T-helper 2 cell (primary cell): ENCODE results near the gene RABGAP1L.

Experiments used
- DNase-seq, 5 experiments: peaks; one replicate each; pipeline versions ENCODE4 v3.0.0 to v3.0.0-alpha.2; 2012 to 2022

Gene RABGAP1L

GRCh38 chr1:174723816-174724215 lies 564.5 kb downstream of the RABGAP1L start:
- DNase-seq, result no peak

GRCh38 chr1:174724219-174724618 lies 564.9 kb downstream of the RABGAP1L start:
- DNase-seq, result no peak

DNA sequence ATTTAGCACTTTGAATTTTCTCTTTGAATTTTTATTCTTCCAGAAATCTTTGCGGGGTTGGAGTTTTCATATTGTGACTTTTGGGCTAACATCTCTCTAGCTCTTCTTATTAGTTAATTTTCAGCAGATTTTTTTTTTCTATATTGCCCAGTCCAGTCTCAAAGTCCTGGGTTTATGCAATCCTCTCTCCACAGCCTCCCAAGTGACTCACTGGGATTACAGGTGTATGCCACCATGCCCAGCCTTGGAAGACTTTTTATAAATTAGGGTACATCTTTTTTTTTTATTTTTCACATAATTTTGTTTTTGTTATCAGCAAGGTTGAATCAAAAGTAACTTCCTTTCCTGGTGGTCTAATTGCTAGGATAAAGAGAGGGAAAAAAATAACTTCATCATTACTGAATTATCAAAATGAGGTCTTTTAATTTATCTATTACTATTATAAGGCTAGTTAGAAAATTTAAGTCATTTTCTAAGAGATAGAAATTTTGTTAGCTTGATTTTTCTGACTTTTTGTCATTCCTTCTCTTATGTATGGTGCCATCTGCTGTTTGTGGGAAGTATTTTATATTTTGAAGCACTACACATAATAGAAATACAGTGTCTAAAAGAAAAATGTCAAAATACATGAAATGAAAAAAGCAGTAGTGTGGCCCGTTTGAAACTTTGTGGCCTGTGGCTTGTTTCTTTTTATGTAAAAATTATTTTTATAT lies 567.0 kb downstream of the RABGAP1L start:
- DNase-seq, result peak in 1 of 5 experiments; percentile 30

DNA sequence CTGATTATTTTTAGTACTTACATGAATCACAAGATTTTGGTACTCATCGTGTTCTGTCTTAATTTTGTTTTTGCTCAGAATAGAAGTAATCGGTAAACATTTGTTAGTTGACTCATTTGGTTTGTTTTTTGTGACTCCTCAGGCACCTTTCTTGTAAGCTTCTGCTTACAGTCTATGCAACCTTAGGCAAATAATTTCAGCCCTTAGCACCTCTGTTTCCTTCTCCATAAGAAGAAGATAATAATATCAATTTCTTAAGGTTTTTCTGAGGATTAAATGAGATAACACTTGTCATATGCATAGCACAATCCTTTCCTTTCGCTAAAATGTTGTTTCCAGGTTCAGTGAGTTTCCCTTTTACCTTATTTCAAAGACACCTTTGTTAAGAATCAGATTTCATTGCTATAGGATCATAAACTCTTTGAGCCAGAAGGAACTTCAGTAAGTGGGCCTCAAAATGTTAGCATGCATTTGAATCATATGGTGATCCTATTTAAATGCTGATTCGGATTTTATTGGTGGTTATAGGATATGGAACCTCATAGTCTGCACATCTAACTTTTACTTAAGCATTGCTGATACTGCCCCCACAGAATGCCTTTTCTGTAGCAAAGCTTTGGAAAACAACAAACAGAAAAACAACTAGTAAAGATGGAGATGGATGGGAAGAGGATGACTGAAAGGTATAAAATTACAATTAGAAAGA lies 567.7 kb downstream of the RABGAP1L start:
- DNase-seq, result peak in 1 of 5 experiments; percentile 21

- DNase-seq, result no peak
Observed at GRCh38 chr1:174734270-174734669, 575.0 kb downstream of the RABGAP1L start.

DNA sequence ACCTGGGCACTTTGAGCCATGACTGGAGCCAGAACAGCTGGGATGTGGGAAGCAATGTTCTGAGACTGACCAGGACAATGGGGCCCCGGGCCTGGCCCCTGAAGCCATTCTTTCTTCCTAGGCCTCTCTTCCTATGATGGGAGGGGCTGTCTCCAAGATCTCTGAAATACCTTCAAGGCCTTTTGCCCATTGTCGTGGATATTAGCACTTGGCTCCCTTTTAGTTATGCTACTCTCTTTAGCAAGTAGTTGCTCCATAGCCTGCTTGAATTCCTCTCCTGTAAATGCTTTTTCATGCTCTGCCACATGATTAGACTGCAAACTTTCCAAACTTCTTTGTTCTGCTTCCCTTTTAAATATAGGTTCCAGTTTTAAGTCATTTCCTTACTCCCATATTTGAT lies 577.5 kb downstream of the RABGAP1L start:
- DNase-seq, result no peak

GRCh38 chr1:174740249-174740968 lies 581.1 kb downstream of the RABGAP1L start:
- DNase-seq, result no peak

GRCh38 chr1:174742805-174743653 lies 583.7 kb downstream of the RABGAP1L start:
- no peak for DNase-seq

DNA sequence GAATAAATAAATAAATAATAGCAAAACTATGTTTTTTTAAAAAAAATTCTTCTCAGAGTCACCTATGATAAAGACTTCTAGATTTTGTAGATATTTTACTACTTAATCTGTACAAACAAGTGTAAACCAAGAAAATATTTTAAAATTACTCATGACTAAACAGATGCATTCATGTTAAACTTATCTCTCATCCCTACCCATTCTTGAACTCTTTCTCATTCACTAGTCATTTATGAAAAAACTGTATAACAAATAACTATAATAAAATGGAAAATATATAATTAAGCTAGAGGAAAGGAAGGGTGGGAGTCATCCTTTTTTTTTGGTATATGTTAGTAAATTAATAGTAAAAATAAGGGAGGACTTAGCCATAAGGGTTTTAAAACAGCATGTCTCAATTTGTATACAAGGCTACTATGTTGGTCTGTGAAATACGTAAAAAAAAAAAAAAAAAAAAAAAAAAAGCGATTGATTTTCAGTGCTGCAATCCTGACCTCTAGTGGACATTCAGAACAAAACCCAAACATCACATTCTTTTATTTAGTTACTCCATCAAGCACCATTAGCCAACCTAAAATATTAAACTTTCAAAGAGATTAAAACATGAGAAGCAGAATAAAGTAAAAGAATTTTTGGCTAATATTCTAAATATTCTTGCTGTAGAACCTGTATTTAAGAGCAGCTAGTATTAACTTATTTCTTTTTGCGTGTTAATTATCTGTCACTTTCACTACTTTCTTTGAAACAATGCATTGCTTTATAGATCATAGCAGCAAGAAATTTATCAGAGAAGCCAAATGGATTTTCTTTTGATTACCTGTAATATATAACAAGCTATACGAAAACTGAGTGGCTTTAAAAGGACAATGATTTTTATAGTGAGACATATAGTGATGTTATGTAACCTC lies 584.6 kb downstream of the RABGAP1L start:
- DNase-seq, result peak in 2 of 5 experiments; percentile 21 to 54

DNA sequence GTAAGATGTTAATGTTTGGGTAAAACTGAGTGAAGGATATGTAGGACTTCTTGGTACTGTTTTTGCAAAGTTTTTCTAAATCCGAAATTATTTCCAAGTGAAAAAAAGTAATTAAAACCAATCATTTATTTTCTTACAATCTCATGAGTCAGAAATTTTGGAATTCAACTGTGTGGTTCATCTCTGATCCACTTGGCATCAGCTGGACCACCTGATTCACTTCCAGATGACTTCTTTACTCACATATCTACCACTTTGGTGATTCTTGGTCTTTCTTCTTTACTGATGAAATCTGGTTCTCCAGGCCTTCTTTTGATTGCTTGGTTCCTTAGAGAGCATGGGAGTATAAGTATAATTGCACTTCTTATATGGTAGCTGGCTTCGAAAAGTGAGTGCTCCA lies 585.6 kb downstream of the RABGAP1L start:
- DNase-seq, result no peak

DNA sequence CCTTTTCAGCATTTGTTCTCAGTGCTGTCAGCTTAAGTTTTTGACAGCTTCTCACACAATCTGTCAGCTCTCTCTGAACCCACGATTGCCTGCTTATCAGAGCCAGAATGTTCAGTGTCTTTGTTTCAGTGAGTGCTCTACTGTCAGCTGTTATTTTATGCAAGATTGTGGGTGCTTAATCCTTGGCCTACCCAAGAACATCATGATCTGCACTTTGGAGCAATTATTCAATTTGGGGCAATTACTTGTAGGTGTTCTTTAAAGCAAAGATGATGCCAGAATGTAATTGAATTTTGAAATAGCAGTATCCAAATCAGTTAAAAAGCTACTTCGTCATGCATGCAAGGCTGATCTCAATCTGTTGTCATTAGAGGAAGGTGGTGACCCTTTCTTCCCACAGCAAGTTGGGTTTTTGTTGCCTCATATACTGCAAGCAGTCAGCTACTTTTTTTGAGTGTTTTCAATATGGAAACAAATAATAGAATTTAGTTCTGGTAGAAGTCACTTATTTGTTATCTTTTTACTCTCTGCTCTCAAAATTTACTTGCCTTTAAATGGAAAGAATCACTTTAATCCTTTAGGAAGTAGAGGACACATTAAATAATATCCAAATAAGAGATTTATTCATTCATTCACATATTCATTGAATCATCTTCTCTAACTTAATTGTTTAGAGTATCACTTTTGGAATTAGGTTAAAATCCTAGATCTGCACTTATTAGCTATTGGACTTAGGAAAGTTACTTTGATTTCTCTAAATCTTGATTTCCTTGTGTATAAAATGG lies 586.9 kb downstream of the RABGAP1L start:
- DNase-seq, result no peak

DNA sequence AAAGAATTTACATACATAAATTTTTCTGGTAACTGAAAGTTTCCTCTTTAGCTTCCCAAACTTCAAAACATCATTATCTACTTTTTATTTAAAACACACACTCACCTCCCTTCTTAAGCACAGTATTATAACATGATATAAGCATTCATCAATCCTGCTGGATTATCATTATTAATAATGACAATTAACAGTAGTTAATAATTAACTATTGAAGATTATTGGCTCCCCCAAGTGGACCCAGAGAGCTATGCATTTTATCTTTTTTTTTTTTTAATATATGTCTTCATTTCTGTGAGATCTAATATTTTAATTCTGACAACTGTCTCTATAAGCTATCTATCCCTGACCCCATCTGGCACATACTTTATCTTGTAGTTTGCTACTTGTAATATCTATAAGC lies 588.3 kb downstream of the RABGAP1L start:
- DNase-seq, result no peak

GRCh38 chr1:174748586-174748985 lies 589.3 kb downstream of the RABGAP1L start:
- DNase-seq, result no peak

- peak in 1 of 5 experiments; percentile 76 for DNase-seq
Observed at GRCh38 chr1:174753131-174753530, 593.8 kb downstream of the RABGAP1L start.

DNA sequence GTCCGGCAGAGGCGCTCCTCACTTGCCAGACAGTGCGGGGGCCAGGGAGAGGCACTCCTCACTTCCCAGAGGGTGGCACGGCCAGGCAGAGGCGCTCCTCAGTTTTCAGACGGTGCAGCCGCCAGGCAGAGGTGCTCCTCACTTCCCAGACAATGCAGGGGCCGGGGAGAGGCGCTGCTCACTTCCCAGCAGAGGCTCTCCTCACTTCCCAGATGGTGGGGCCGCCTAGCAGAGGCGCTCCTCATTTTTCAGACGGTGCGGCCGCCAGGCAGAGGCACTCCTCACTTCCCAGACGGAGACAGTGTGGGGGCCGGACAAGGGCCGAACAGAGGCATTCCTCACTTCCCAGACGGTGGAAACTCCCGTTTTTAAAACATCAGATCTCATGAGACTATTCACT lies 602.0 kb downstream of the RABGAP1L start:
- no peak for DNase-seq

DNA sequence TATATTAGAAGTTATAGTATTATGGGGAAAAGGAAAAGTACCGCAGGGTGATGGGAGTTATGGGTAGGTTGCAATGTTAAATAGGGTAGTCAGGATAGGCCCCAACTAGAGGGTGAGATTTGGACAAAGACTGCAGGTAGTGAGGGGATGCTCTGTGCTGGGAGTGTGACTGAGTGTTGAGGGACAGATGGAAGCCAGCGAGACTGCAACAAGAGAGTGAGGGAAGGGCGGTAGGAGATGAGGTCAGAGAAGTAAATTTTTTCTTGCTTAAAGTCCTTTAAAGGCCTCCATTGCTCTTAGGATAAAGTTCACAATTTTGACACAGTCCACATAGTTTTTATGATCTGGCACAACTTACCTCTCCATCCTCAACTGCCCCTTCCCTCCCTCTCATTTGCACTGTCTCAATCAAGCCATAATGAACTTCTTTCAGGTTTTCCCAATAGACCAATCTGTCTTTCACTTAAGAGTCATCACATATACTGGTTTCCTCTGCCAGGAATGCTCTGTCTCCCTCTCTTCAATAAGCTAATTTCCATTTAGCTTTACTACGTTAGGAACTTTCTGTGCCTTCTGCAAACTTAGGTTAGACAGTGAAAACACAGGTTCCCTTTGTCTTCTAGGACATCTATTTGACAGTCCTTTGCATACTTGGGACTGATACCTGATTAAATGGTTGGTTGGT lies 602.7 kb downstream of the RABGAP1L start:
- no peak for DNase-seq

DNA sequence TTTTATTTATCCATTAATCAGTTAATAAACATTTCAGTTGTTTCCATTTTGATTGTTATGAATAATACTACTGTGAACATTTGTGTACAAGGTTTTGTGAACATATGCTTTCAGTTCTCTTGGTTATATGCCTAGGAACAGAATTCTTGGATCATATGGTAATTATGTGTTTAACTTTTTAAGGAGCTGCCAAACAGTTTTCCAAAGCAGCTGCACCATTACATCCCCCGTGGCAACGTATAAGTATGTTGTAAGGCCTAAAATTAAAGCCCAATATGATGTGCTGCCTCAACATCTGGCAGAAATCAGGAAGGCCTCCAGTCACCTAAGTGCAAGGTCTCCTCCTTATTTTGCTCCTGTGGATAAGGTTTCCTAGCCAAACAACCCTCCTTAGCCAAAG lies 604.9 kb downstream of the RABGAP1L start:
- DNase-seq, result no peak

DNA sequence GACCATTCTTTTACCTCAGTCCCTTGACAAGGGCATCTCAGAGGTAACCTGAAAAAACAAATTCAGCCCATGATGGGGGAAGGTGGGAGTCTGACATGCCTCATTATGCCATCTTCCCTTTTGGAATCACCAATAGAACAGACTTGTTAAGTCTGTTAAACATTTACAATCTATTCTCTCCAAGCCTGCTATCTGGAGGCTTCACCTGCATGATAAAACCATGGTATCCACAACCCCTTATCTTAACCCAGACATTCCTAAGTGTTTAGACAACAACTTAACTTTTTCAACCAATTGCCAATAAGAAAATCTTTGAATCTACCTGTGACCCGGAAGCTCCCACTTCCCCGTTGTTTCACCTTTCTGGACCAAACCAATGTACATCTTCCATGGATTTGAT lies 607.4 kb downstream of the RABGAP1L start:
- no peak for DNase-seq

GRCh38 chr1:174768516-174768915 lies 609.2 kb downstream of the RABGAP1L start:
- DNase-seq, result no peak

GRCh38 chr1:174768949-174769348 lies 609.6 kb downstream of the RABGAP1L start:
- DNase-seq, result peak in 1 of 5 experiments; percentile 13
